Hepatocyte (in vitro differentiated cells): Measurements from ENCODE around the gene TPBGL. TPM values are rescaled to one million over a fixed set of nuclear protein-coding genes. Genes with fewer than 3 reads are reported as not detected.

Experiments used
- DNase-seq: peaks from one replicate; pipeline ENCODE4 v3.0.0-alpha.2; 2016; ENCODE audit warnings: low spot score
- H2AFZ ChIP-seq: fragments of 200-600 bp; sonication (generic); 2 replicates; pipeline ENCODE4 v1.6.0; 2016; ENCODE audit warnings: antibody characterized with exemption, mild to moderate bottlenecking
- H3K27ac ChIP-seq: fragments of 200-600 bp; sonication (generic); 2 replicates; pipeline ENCODE4 v1.5.1; 2016; ENCODE audit warnings: mild to moderate bottlenecking
- H3K27me3 ChIP-seq: fragments of 200-600 bp; sonication (generic); 2 replicates; pipeline ENCODE4 v1.6.1; 2016
- H3K36me3 ChIP-seq: fragments of 200-600 bp; sonication (generic); replicated peaks from 2 replicates; pipeline ENCODE4 v1.5.1; 2016; ENCODE audit warnings: low read depth; ENCODE audit not compliant: insufficient read depth
- H3K4me1 ChIP-seq: fragments of 200-600 bp; sonication (generic); 2 replicates; pipeline ENCODE4 v1.5.1; 2016; ENCODE audit warnings: mild to moderate bottlenecking, moderate library complexity; ENCODE audit not compliant: insufficient read depth
- H3K4me2 ChIP-seq: fragments of 200-600 bp; sonication (generic); 2 replicates; pipeline ENCODE4 v1.6.0; 2016
- H3K4me3 ChIP-seq: fragments of 200-600 bp; sonication (generic); 2 replicates; pipeline ENCODE4 v1.5.1; 2016; ENCODE audit warnings: mild to moderate bottlenecking
- H3K79me2 ChIP-seq: fragments of 200-600 bp; sonication (generic); 2 replicates; pipeline ENCODE4 v1.6.0; 2017; ENCODE audit warnings: mild to moderate bottlenecking
- H3K9me2 ChIP-seq: fragments of 200-600 bp; sonication (generic); replicated peaks from 2 replicates; pipeline ENCODE4 v1.6.0; 2017; ENCODE audit warnings: mild to moderate bottlenecking; ENCODE audit not compliant: insufficient read depth
- H3K9me3 ChIP-seq: fragments of 200-600 bp; sonication (generic); 2 replicates; pipeline ENCODE4 v1.5.1; 2016; ENCODE audit warnings: low read depth, mild to moderate bottlenecking
- H4K20me1 ChIP-seq: fragments of 200-600 bp; sonication (generic); 2 replicates; pipeline ENCODE4 v1.6.0; 2016; ENCODE audit warnings: mild to moderate bottlenecking; ENCODE audit not compliant: insufficient read depth, poor library complexity, severe bottlenecking
- CTCF ChIP-seq: fragments of 200-600 bp; sonication (generic); IDR thresholded peaks from 2 replicates; pipeline ENCODE4 v1.5.1; 2016; ENCODE audit warnings: antibody characterized with exemption, mild to moderate bottlenecking; ENCODE audit not compliant: poor library complexity
- EZH2 ChIP-seq: fragments of 200-600 bp; sonication (generic); IDR thresholded peaks from 2 replicates; pipeline ENCODE4 v1.6.1; 2016; ENCODE audit warnings: antibody characterized with exemption, mild to moderate bottlenecking, borderline replicate concordance
- EZH2phosphoT487 ChIP-seq: fragments of 200-600 bp; sonication (generic); IDR thresholded peaks from one replicate; pipeline ENCODE4 v1.6.1; 2018; ENCODE audit warnings: antibody characterized with exemption, mild to moderate bottlenecking, low read depth, moderate library complexity; ENCODE audit not compliant: unreplicated experiment, severe bottlenecking
- WGBS: methylation state at CpG from one replicate; pipeline ENCODE4 v1.1.6; 2016; ENCODE audit warnings: low lambda C conversion rate; ENCODE audit errors: missing lambda C conversion rate; 5-methylcytosine and 5-hydroxymethylcytosine counted together
- polyA plus RNA-seq: library from polyadenylated mRNA; unstranded; fragments of >200 nt; fragmentation: Nextera tagmentation; extraction: Ambion mirVana; gene quantifications from 2 replicates; pipeline ENCODE4 v1.2.1, GENCODE V29; 2016
- total RNA-seq: library from RNA; depleted of rRNA; stranded (reverse); fragments of >200 nt; gene quantifications from 2 replicates; pipeline ENCODE4 v1.2.3, GENCODE V29; 2014

TPBGL gene
- total and polyA plus RNA-seq, 2 experiments from 2014 or later: 0.12 TPM; not detected in 1

DNA sequence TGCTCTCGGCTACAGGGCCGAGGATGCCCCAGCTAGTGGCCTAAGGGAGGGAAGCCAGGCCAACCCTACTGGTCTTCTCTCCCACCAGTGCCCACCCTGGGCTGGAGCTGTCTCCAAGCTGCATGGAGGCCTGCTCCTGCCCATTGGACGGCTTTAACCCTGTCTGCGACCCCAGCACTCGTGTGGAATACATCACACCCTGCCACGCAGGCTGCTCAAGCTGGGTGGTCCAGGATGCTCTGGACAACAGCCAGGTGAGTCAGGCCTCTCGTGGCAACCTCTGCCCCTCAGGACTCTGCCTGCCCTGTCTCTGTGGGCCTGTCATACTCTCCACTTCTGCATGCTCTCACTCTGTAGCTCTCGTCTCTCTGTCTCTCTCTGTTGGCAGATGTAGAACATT is 44.1 kb upstream of the TPBGL start:
- H3K27me3 ChIP-seq: no peaks in the 10 kb centered on the region
- H3K9me3 ChIP-seq: no peaks in the 10 kb centered on the region
- TF ChIP-seq CTCF (no peak), EZH2phosphoT487 (no peak), EZH2 (no peak)
- no peaks in the 10 kb centered on the region for H3K4me1 ChIP-seq
- no peak overlapping the region for H2AFZ ChIP-seq
- H4K20me1 ChIP-seq: no peaks in the 10 kb centered on the region
- H3K27ac ChIP-seq: no peak overlapping the region
- H3K79me2 ChIP-seq: no peaks in the 10 kb centered on the region
- DNase-seq: no peak
- no peaks in the 10 kb centered on the region for H3K9me2 ChIP-seq
- no peak overlapping the region for H3K4me3 ChIP-seq
- 71% methylated on average over 8 of the region's 8 CpGs for WGBS
- no peak overlapping the region for H3K4me2 ChIP-seq
- H3K36me3 ChIP-seq: no peaks in the 10 kb centered on the region

DNA sequence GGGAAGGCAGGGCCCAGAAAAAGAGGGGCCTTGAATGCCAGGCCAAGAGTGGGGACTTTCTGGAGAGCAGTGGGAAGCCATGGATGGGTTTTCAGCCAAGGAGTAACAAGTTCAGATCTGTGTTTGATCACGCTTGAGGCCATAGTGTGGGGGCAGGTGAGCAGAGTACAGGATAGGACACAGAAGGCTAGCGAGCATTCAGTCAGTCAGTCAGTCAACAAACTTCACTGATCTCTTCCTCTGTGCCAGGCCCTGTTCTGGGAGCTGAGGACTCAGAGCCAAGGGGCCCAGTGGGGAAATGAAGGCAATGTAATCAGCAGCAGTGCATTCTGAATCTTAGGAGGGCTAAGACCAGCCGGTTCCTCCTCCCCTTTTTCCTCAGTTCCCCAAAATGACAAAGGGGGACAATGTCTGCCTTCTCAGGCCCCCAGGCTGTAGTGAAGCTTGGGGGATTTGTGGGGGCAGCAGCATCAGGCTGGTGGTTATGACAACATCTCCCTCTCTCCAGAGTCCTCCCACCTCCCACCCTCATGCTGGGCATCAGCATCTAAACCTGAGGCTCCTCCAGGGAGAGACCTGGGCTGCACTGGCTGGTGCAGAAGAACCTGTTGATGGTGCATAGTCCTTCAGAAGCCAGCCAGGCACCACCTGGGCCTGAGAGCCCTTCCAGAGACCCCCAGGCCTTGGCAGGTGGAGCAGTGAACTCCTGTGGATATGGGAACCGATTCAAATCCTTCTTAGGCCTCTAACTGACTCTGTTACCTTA is 42.9 kb upstream of the TPBGL start:
- no peak overlapping the region for H3K27ac ChIP-seq
- no peaks in the 10 kb centered on the region for H3K9me2 ChIP-seq
- no peaks in the 10 kb centered on the region for H3K4me1 ChIP-seq
- no peaks in the 10 kb centered on the region for H3K9me3 ChIP-seq
- no peak for TF ChIP-seq EZH2phosphoT487
- TF ChIP-seq EZH2: no peak
- no peak for TF ChIP-seq CTCF
- H3K4me2 ChIP-seq: no peak overlapping the region
- no peak overlapping the region for H3K4me3 ChIP-seq
- H3K79me2 ChIP-seq: no peaks in the 10 kb centered on the region
- H4K20me1 ChIP-seq: no peaks in the 10 kb centered on the region
- H3K36me3 ChIP-seq: no peaks in the 10 kb centered on the region
- DNase-seq: no peak
- no peaks in the 10 kb centered on the region for H3K27me3 ChIP-seq
- no peak overlapping the region for H2AFZ ChIP-seq
- 94% methylated on average over 4 of the region's 4 CpGs for WGBS

DNA sequence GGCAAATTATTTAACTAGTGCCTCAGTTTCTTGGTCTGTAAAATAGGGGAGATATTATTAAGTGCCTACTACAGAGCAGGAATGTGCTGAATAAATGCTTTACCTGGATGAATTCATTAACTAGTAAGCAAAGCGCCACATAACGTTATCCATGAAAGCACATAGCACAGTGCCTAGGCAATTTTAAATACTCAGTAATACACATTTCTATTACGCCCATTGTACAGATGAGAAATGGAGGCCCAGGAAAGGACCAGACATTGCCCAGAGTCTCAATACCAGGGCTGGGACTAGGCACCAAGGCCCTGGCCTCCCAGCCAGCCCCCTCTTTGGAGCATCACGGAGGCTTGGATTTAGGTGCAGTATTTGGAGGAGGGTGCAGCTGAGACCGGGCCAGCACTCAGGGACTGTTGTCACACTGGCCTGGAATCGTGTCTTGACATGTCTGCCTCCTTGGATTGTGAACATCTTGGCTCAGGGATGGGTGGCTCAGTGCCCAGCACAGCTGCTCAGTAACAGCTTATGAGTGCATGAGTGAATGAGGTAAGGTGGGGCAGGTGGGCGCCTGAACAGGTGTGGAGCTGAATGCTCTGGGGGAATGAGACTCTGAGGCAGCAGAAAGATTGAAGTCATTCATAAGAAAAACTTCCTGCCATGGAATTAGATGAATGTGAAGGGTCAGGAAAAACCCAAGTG is 42.1 kb upstream of the TPBGL start:
- H3K9me2 ChIP-seq: no peaks in the 10 kb centered on the region
- H3K4me2 ChIP-seq: no peak overlapping the region
- TF ChIP-seq EZH2 (no peak), EZH2phosphoT487 (no peak), CTCF (no peak)
- no peaks in the 10 kb centered on the region for H3K79me2 ChIP-seq
- H4K20me1 ChIP-seq: no peaks in the 10 kb centered on the region
- H3K27me3 ChIP-seq: no peaks in the 10 kb centered on the region
- no peaks in the 10 kb centered on the region for H3K9me3 ChIP-seq
- no peak overlapping the region for H3K4me3 ChIP-seq
- no peaks in the 10 kb centered on the region for H3K36me3 ChIP-seq
- H3K27ac ChIP-seq: no peak overlapping the region
- no peaks in the 10 kb centered on the region for H3K4me1 ChIP-seq
- no peak for DNase-seq
- 93% methylated on average over 7 of the region's 7 CpGs for WGBS
- no peak overlapping the region for H2AFZ ChIP-seq
